HEK293 (cell line): ENCODE measurements around the gene ASNSD1.

Experiments
- ZNF335 ChIP-seq: fragments of 450-650 bp; formaldehyde crosslinking; conservative IDR thresholded peaks from 2 replicates; pipeline ENCODE4 v1.5.1; 2016; ENCODE audit warnings: missing biosample characterization, missing genetic modification characterization
- ZNF561 ChIP-seq: fragments of 450-650 bp; IDR thresholded peaks from 2 replicates; pipeline ENCODE4 v1.5.1; 2018; ENCODE audit warnings: missing biosample characterization, missing genetic modification characterization, borderline replicate concordance
- ZNF776 ChIP-seq: fragments of 450-650 bp; formaldehyde crosslinking; IDR thresholded peaks from 2 replicates; pipeline ENCODE4 v1.5.0; 2017; ENCODE audit warnings: missing biosample characterization, missing genetic modification characterization, borderline replicate concordance
- TF ChIP-seq, protein P1 (sequence below): fragments of 450-650 bp; formaldehyde crosslinking; IDR thresholded peaks from 2 replicates; pipeline ENCODE4 v1.5.1; 2016; ENCODE audit warnings: missing biosample characterization, missing genetic modification characterization
- TF ChIP-seq, protein P2 (sequence below): fragments of 450-650 bp; formaldehyde crosslinking; IDR thresholded peaks from 2 replicates; pipeline ENCODE4 v1.5.1; 2016; ENCODE audit warnings: missing biosample characterization, missing genetic modification characterization

DNA sequence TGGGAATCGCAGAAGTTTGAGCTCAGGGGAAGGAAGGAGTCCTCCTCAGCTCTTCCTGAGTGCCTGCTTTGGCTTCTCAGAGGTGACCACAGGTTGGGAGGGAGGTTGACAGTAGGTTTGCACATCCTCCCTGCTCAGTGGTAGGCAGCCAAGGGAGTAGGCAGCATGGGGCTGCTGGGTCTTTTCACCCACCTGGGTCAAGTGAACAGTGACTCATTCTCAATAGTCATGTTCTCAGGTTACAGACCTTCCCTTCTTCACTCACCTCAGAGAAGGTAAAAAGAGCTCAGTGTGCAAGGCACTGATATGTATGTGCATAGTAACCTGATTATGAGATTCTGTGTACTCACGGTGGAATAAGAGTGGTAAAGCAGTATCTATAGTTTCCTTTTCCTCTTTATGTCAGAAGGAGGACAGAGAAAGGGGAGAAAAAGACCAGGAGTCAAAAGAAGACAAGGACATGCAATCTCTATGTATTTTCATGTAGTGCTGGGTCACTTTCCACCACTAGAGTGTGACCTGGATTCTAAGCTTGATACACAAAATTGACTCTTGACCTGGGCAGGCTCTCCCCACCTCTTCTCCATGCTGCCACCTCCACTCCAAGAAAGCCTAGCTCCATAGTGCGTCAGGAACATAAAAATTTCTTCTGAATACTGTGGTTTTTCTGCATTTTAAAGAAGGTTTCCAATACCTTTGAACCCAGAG lies 36.5 kb upstream of the ASNSD1 start:
- TF ChIP-seq, protein P1, sequence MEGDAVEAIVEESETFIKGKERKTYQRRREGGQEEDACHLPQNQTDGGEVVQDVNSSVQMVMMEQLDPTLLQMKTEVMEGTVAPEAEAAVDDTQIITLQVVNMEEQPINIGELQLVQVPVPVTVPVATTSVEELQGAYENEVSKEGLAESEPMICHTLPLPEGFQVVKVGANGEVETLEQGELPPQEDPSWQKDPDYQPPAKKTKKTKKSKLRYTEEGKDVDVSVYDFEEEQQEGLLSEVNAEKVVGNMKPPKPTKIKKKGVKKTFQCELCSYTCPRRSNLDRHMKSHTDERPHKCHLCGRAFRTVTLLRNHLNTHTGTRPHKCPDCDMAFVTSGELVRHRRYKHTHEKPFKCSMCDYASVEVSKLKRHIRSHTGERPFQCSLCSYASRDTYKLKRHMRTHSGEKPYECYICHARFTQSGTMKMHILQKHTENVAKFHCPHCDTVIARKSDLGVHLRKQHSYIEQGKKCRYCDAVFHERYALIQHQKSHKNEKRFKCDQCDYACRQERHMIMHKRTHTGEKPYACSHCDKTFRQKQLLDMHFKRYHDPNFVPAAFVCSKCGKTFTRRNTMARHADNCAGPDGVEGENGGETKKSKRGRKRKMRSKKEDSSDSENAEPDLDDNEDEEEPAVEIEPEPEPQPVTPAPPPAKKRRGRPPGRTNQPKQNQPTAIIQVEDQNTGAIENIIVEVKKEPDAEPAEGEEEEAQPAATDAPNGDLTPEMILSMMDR (tag by site-specific recombination), result no peak
- TF ChIP-seq ZNF561 (no peak), ZNF335 (no peak), ZNF776 (tag by site-specific recombination) (no peak)
- TF ChIP-seq, protein P2, sequence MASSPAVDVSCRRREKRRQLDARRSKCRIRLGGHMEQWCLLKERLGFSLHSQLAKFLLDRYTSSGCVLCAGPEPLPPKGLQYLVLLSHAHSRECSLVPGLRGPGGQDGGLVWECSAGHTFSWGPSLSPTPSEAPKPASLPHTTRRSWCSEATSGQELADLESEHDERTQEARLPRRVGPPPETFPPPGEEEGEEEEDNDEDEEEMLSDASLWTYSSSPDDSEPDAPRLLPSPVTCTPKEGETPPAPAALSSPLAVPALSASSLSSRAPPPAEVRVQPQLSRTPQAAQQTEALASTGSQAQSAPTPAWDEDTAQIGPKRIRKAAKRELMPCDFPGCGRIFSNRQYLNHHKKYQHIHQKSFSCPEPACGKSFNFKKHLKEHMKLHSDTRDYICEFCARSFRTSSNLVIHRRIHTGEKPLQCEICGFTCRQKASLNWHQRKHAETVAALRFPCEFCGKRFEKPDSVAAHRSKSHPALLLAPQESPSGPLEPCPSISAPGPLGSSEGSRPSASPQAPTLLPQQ (tag by site-specific recombination), result no peak
